IMR-90 (cell line): Measurements from ENCODE around the gene USP24. TPM values are rescaled to one million over a fixed set of nuclear protein-coding genes. Genes with fewer than 3 reads are reported as not detected.

Source experiments
- ATAC-seq: fragments of 200-7000 bp; cut with Tn5 transposase; 2 replicates; pipeline ENCODE4 v1.9.1; 2020; ENCODE audit warnings: low read depth, mild to moderate bottlenecking, moderate library complexity
- BruUV-seq: library from RNA; stranded (reverse); fragments of 400-500 nt; replicated peaks from 2 replicates; lab custom pipeline; 2021; lab: Mats Ljungman, UMichigan
- CTCF ChIA-PET: fragments of 300-600 bp; formaldehyde crosslinking; extraction: SDS; loops from one replicate; lab custom pipeline; 2021; ENCODE audit warnings: antibody characterized with exemption; lab: Yijun Ruan, JAX
- POLR2A ChIA-PET: fragments of 300-600 bp; sonication (Branson Sonifier 250); formaldehyde crosslinking; loops from one replicate; lab custom pipeline; 2022; ENCODE audit warnings: antibody characterized with exemption; ENCODE audit not compliant: unreplicated experiment; lab: Charles Lee
- DNase-seq: peaks from one replicate; pipeline ENCODE4 v3.0.0; 2013
- H2AFZ ChIP-seq: replicated peaks from 2 replicates; pipeline ENCODE3; 2013; ENCODE audit warnings: low read length, mild to moderate bottlenecking; ENCODE audit not compliant: poor library complexity
- H2AK5ac ChIP-seq: 2 replicates; pipeline ENCODE4 v1.6.1; 2013; ENCODE audit warnings: low read depth, low read length, inconsistent platforms
- H2AK9ac ChIP-seq: replicated peaks from 2 replicates; pipeline ENCODE3; 2013; ENCODE audit warnings: mild to moderate bottlenecking, low read depth, low read length, moderate library complexity; ENCODE audit not compliant: poor library complexity
- H2BK120ac ChIP-seq: 2 replicates; pipeline ENCODE4 v1.6.1; 2013; ENCODE audit warnings: low read depth, low read length, inconsistent platforms
- H2BK15ac ChIP-seq: 3 replicates; pipeline ENCODE4 v1.6.1; 2013; ENCODE audit warnings: low read depth, low read length, inconsistent platforms
- H2BK20ac ChIP-seq: 2 replicates; pipeline ENCODE4 v1.6.1; 2013; ENCODE audit warnings: low read depth, mild to moderate bottlenecking, inconsistent platforms, low read length, moderate library complexity
- H2BK5ac ChIP-seq: 2 replicates; pipeline ENCODE4 v1.6.1; 2013; ENCODE audit warnings: mild to moderate bottlenecking, low read depth, low read length, inconsistent platforms; ENCODE audit not compliant: poor library complexity, severe bottlenecking
- H3K14ac ChIP-seq: replicated peaks from 2 replicates; pipeline ENCODE4 v1.6.1; 2013; ENCODE audit warnings: low read depth, low read length, inconsistent platforms
- H3K18ac ChIP-seq: 2 replicates; pipeline ENCODE4 v1.6.1; 2013; ENCODE audit warnings: low read depth, low read length, control low read depth
- H3K23ac ChIP-seq: 2 replicates; pipeline ENCODE4 v1.6.1; 2013; ENCODE audit warnings: low read depth, low read length, inconsistent platforms
- H3K27ac ChIP-seq: 2 replicates; pipeline ENCODE4 v1.5.1; 2013; ENCODE audit warnings: mild to moderate bottlenecking, control low read depth, low read length; ENCODE audit not compliant: insufficient read depth
- H3K27me3 ChIP-seq: 2 replicates; pipeline ENCODE4 v1.6.1; 2013; ENCODE audit warnings: low read length; ENCODE audit not compliant: control insufficient read depth, insufficient read depth
- H3K36me3 ChIP-seq: 2 replicates; pipeline ENCODE4 v1.6.1; 2013; ENCODE audit warnings: low read length, mixed read lengths; ENCODE audit not compliant: control insufficient read depth, insufficient read depth
- H3K4ac ChIP-seq: 2 replicates; pipeline ENCODE4 v1.6.1; 2013; ENCODE audit warnings: low read depth, low read length, inconsistent platforms
- H3K4me1 ChIP-seq: 2 replicates; pipeline ENCODE4 v1.6.1; 2013; ENCODE audit warnings: low read length, mixed read lengths; ENCODE audit not compliant: control insufficient read depth, insufficient read depth
- H3K4me2 ChIP-seq: 2 replicates; pipeline ENCODE4 v1.6.1; 2013; ENCODE audit warnings: low read depth, mild to moderate bottlenecking, control low read depth, low read length, moderate library complexity
- H3K4me3 ChIP-seq: 2 replicates; pipeline ENCODE4 v1.5.1; 2013; ENCODE audit warnings: low read depth, mild to moderate bottlenecking, control low read depth, low read length, moderate library complexity; ENCODE audit not compliant: insufficient read depth
- H3K56ac ChIP-seq: 2 replicates; pipeline ENCODE4 v1.6.1; 2013; ENCODE audit warnings: low read length, inconsistent platforms; ENCODE audit not compliant: insufficient read depth; ENCODE audit errors: extremely low read depth
- H3K79me1 ChIP-seq, 2 experiments: 2 replicates each; pipeline ENCODE4 v1.6.1; 2013; ENCODE audit warnings: low read length in 2 of 2, inconsistent platforms in 1 of 2, low read depth in 1 of 2
- H3K9ac ChIP-seq: 2 replicates; pipeline ENCODE4 v1.6.1; 2013; ENCODE audit warnings: low read depth, low read length, control low read depth
- H3K9me1 ChIP-seq: 2 replicates; pipeline ENCODE4 v1.6.1; 2013; ENCODE audit warnings: low read length, inconsistent platforms; ENCODE audit not compliant: insufficient read depth
- H3K9me3 ChIP-seq: 2 replicates; pipeline ENCODE4 v1.6.1; 2013; ENCODE audit warnings: low read length; ENCODE audit not compliant: control insufficient read depth, insufficient read depth
- H4K20me1 ChIP-seq: 2 replicates; pipeline ENCODE4 v1.6.1; 2013; ENCODE audit warnings: low read length, inconsistent platforms; ENCODE audit not compliant: insufficient read depth
- H4K5ac ChIP-seq: 2 replicates; pipeline ENCODE4 v1.6.1; 2013; ENCODE audit warnings: mild to moderate bottlenecking, low read depth, low read length, control low read depth
- H4K8ac ChIP-seq, 2 experiments: 2 replicates each; pipeline ENCODE4 v1.6.1; 2013; ENCODE audit warnings: low read depth in 2 of 2, low read length in 2 of 2, control low read depth in 1 of 2, inconsistent platforms in 1 of 2
- H4K91ac ChIP-seq: 2 replicates; pipeline ENCODE4 v1.6.1; 2013; ENCODE audit warnings: low read depth, low read length, inconsistent platforms; ENCODE audit not compliant: insufficient read depth
- BHLHE40 ChIP-seq: fragments of 150-350 bp; IDR thresholded peaks from 2 replicates; pipeline ENCODE4 v1.6.1; 2016; ENCODE audit warnings: mild to moderate bottlenecking, low read depth, low read length
- CEBPB ChIP-seq: IDR thresholded peaks from 2 replicates; pipeline ENCODE4 v1.6.1; 2012; ENCODE audit warnings: low read depth, low read length, improper control_type of control experiment
- CHD1 ChIP-seq: IDR thresholded peaks from 2 replicates; pipeline ENCODE4 v1.6.1; 2012; ENCODE audit warnings: low read depth, low read length, improper control_type of control experiment
- FOS ChIP-seq: fragments of 150-350 bp; IDR thresholded peaks from 2 replicates; pipeline ENCODE4 v1.6.1; 2016; ENCODE audit warnings: low read depth, low read length
- MAFK ChIP-seq: IDR thresholded peaks from 2 replicates; pipeline ENCODE4 v1.6.1; 2012; ENCODE audit warnings: low read depth, low read length, improper control_type of control experiment
- MAZ ChIP-seq: IDR thresholded peaks from 2 replicates; pipeline ENCODE4 v1.6.1; 2012; ENCODE audit warnings: low read depth, mild to moderate bottlenecking, low read length, improper control_type of control experiment, moderate library complexity, borderline replicate concordance
- MXI1 ChIP-seq: IDR thresholded peaks from 2 replicates; pipeline ENCODE4 v1.6.1; 2012; ENCODE audit warnings: low read depth, mild to moderate bottlenecking, low read length, moderate library complexity, borderline replicate concordance
- NFE2L2 ChIP-seq: fragments of 150-350 bp; IDR thresholded peaks from 2 replicates; pipeline ENCODE4 v1.6.1; 2016; ENCODE audit warnings: low read depth, mild to moderate bottlenecking, low read length
- POLR2A ChIP-seq: IDR thresholded peaks from 2 replicates; pipeline ENCODE4 v1.6.1; 2012; ENCODE audit warnings: mild to moderate bottlenecking, low read depth, low read length
- RAD21 ChIP-seq: IDR thresholded peaks from 2 replicates; pipeline ENCODE4 v1.6.1; 2012; ENCODE audit warnings: low read length, improper control_type of control experiment
- RCOR1 ChIP-seq: IDR thresholded peaks from 2 replicates; pipeline ENCODE4 v1.6.1; 2012; ENCODE audit warnings: mild to moderate bottlenecking, low read length, improper control_type of control experiment; ENCODE audit not compliant: insufficient replicate concordance
- RFX5 ChIP-seq: IDR thresholded peaks from 2 replicates; pipeline ENCODE4 v1.8.0; 2012; ENCODE audit warnings: low read depth, mild to moderate bottlenecking, low read length, moderate library complexity
- SMC3 ChIP-seq: fragments of 150-350 bp; IDR thresholded peaks from 2 replicates; pipeline ENCODE4 v1.6.1; 2016; ENCODE audit warnings: low read depth, mild to moderate bottlenecking, antibody characterized with exemption, low read length, moderate library complexity
- WGBS, 2 experiments: methylation state at CpG; one replicate each; pipeline versions ENCODE4 v1.1.5 to v1.1.7; 2013; ENCODE audit warnings: missing lambda C conversion rate in 2 of 2; ENCODE audit not compliant: insufficient read length in 1 of 2; ENCODE audit errors: extremely low coverage in 2 of 2; 5-methylcytosine and 5-hydroxymethylcytosine counted together
- dilution Hi-C: fragments of 300-500 bp; cut with HindIII; formaldehyde crosslinking; loops from one replicate; pipeline ENCODE4 v1.14.3; 2018; ENCODE audit warnings: low sequenced_read_pairs; ENCODE audit not compliant: unreplicated experiment
- in situ Hi-C: fragments of 300-500 bp; cut with MboI; formaldehyde crosslinking; loops from 3 replicates; pipeline ENCODE4 v1.14.3; 2019; ENCODE audit warnings: low sequenced_read_pairs, inconsistent platforms, mixed read lengths
- intact Hi-C: fragments of 100-400 bp; cut with micrococcal nuclease; formaldehyde crosslinking; loops from 2 replicates; pipeline ENCODE4 v1.10.0; 2022
- polyA plus RNA-seq, 3 experiments: library from polyadenylated mRNA; depleted of rRNA; stranded (reverse); fragments of >200 nt; gene quantifications; 2 replicates each; pipeline ENCODE4 v1.2.3, GENCODE V29; 2012; ENCODE audit warnings: low replicate concordance in 1 of 3
- total RNA-seq: library from RNA; depleted of rRNA; stranded (reverse); fragments of >200 nt; gene quantifications from 2 replicates; pipeline ENCODE4 v1.2.3, GENCODE V29; 2012
- TF ChIP-seq, protein P1 (sequence below): fragments of 150-350 bp; IDR thresholded peaks from 2 replicates; pipeline ENCODE4 v1.6.1; 2016; ENCODE audit warnings: low read depth, mild to moderate bottlenecking, low read length, moderate library complexity, borderline replicate concordance
- TF ChIP-seq, protein P2 (sequence below): conservative IDR thresholded peaks from 2 replicates; pipeline ENCODE4 v1.5.1; 2012; ENCODE audit warnings: mild to moderate bottlenecking, low read depth, low read length, improper control_type of control experiment
- TF ChIP-seq, protein P3 (sequence below): fragments of 150-350 bp; IDR thresholded peaks from 2 replicates; pipeline ENCODE4 v1.6.1; 2017; ENCODE audit warnings: mild to moderate bottlenecking, antibody characterized with exemption, low read length, low read depth

The USP24 gene
- total and polyA plus RNA-seq, 2 of the 4 experiments (the other 2 are of a cell fraction), result 8.4 to 36.7 TPM

DNA sequence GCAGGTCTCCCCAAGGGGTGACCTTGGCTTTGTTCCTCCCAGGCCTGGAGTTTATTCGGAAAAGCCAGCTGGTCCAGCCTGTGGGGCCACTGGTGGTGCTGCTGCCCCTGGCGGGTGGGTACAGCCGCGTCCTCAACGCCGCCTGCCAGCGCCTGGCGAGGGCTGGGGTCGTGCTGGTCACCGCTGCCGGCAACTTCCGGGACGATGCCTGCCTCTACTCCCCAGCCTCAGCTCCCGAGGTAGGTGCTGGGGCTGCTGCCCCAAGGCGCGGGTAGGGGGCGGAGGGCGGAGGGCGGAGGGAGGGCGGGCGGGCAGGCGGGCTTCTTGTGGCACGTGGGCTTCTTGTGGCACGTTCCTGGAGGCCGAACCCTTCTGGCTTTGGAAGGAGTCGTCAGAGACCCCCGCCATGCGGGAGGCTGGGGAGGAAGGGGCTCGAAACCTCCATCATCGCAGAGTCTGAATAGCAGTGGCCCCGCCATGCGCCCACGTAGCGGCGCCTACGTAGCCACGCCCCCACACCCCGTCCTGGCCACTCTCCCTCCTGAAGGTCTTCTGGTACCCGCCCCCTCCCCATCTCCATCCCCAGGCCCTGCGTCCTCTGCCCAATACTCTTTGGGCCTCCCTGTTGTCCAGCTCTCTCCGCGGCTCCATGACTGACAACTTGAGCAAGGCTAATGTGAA, 159.1 kb downstream of the USP24 start:
- ATAC-seq (no peak), DNase-seq (no peak)
- no peak overlapping the region for H4K91ac ChIP-seq
- intact Hi-C loops, result no loop called here
- no peak overlapping the region for H4K8ac ChIP-seq
- ChIA-PET CTCF (no interaction called here), POLR2A (no interaction called here)
- no peak overlapping the region for H2AK5ac ChIP-seq
- H3K18ac ChIP-seq, result no peak overlapping the region
- H3K23ac ChIP-seq, result no peak overlapping the region
- no peaks in the 10 kb centered on the region for H3K4me1 ChIP-seq
- no peaks in the 10 kb centered on the region for H3K9me3 ChIP-seq
- peaks cover 26% of the 10 kb centered on the region for H3K27me3 ChIP-seq
- H2BK15ac ChIP-seq, result no peak overlapping the region
- in situ Hi-C loops, result no loop called here
- H3K9me1 ChIP-seq, result 0 out of 2 replicates have a peak, but pooled peaks cover 7% of the 10 kb centered on the region
- no peak overlapping the region for H3K14ac ChIP-seq
- no peak overlapping the region for H2AFZ ChIP-seq
- no peaks in the 10 kb centered on the region for H4K20me1 ChIP-seq
- H3K56ac ChIP-seq, result no peak overlapping the region
- TF ChIP-seq MAZ (no peak), BHLHE40 (no peak), FOS (no peak), RFX5 (no peak), MXI1 (no peak), CEBPB (no peak), RAD21 (no peak), SMC3 (no peak), MAFK (no peak), RCOR1 (no peak), NFE2L2 (no peak), POLR2A (no peak), CHD1 (no peak)
- TF ChIP-seq, protein P1, sequence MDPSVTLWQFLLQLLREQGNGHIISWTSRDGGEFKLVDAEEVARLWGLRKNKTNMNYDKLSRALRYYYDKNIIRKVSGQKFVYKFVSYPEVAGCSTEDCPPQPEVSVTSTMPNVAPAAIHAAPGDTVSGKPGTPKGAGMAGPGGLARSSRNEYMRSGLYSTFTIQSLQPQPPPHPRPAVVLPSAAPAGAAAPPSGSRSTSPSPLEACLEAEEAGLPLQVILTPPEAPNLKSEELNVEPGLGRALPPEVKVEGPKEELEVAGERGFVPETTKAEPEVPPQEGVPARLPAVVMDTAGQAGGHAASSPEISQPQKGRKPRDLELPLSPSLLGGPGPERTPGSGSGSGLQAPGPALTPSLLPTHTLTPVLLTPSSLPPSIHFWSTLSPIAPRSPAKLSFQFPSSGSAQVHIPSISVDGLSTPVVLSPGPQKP, result no peak
- TF ChIP-seq, protein P2, sequence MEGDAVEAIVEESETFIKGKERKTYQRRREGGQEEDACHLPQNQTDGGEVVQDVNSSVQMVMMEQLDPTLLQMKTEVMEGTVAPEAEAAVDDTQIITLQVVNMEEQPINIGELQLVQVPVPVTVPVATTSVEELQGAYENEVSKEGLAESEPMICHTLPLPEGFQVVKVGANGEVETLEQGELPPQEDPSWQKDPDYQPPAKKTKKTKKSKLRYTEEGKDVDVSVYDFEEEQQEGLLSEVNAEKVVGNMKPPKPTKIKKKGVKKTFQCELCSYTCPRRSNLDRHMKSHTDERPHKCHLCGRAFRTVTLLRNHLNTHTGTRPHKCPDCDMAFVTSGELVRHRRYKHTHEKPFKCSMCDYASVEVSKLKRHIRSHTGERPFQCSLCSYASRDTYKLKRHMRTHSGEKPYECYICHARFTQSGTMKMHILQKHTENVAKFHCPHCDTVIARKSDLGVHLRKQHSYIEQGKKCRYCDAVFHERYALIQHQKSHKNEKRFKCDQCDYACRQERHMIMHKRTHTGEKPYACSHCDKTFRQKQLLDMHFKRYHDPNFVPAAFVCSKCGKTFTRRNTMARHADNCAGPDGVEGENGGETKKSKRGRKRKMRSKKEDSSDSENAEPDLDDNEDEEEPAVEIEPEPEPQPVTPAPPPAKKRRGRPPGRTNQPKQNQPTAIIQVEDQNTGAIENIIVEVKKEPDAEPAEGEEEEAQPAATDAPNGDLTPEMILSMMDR, result no peak
- TF ChIP-seq, protein P3, sequence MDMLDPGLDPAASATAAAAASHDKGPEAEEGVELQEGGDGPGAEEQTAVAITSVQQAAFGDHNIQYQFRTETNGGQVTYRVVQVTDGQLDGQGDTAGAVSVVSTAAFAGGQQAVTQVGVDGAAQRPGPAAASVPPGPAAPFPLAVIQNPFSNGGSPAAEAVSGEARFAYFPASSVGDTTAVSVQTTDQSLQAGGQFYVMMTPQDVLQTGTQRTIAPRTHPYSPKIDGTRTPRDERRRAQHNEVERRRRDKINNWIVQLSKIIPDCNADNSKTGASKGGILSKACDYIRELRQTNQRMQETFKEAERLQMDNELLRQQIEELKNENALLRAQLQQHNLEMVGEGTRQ, result no peak
- H2BK20ac ChIP-seq, result no peak overlapping the region
- H3K79me1 ChIP-seq, result no peaks in the 10 kb centered on the region
- H4K5ac ChIP-seq, result no peak overlapping the region
- no peak overlapping the region for H2BK5ac ChIP-seq
- H3K4ac ChIP-seq, result no peak overlapping the region
- no peak overlapping the region for H3K9ac ChIP-seq
- H3K4me2 ChIP-seq, result no peak overlapping the region
- no peak overlapping the region for H3K27ac ChIP-seq
- H3K4me3 ChIP-seq, result no peak overlapping the region
- no peak overlapping the region for H2BK120ac ChIP-seq
- BruUV-seq, result no TSS peak
- no peak overlapping the region for H2AK9ac ChIP-seq
- H3K36me3 ChIP-seq, result no peaks in the 10 kb centered on the region
- WGBS, 2 experiments, result 81% methylated on average over 17 of the region's 42 CpGs; no CpG with 5 or more reads in 1 of the 2 experiments
- dilution Hi-C loops, result no loop called here
